Measurements from ENCODE around the gene NUDC. TPM values are rescaled to one million over a fixed set of nuclear protein-coding genes. Genes with fewer than 3 reads are reported as not detected.

NUDC gene
- total and polyA plus RNA-seq, 2 of the 13 experiments (the other 11 are each of a cell fraction or from before 2014, with no cell fraction given) = 34.7 to 104 TPM

GRCh38 chr1:26881611-26882010 is 39.9 kb upstream of the NUDC start (continued):
- TF ChIP-seq POGZ (CRISPR knock-in tag; IDR thresholded peaks at IDR 0.05) (peak; percentile 90), MIER3 (CRISPR knock-in tag; IDR thresholded peaks at IDR 0.05; ENCODE audit: borderline replicate concordance) (peak; percentile 67), HDAC2 (CRISPR knock-in tag; IDR thresholded peaks at IDR 0.05) (peak; percentile 87), SAP130 (CRISPR knock-in tag; IDR thresholded peaks at IDR 0.05; ENCODE audit: low read depth) (peak; percentile 70), HIVEP1 (CRISPR knock-in tag; IDR thresholded peaks at IDR 0.05) (0 out of 2 replicates have a peak, but pooled peaks have one; percentile 63), ZBTB3 (CRISPR knock-in tag; IDR thresholded peaks at IDR 0.05; ENCODE audit: borderline replicate concordance, low read depth) (peak; percentile 100), HMG20B (CRISPR knock-in tag; conservative IDR thresholded peaks at IDR 0.05) (0 out of 2 replicates have a peak, but pooled peaks have one; percentile 34), ATF3 (CRISPR knock-in tag; IDR thresholded peaks at IDR 0.05) (peak; percentile 95), ESRRA (CRISPR knock-in tag; IDR thresholded peaks at IDR 0.05; ENCODE audit: low read depth) (peak; percentile 93), CEBPG (CRISPR knock-in tag; IDR thresholded peaks at IDR 0.05) (peak; percentile 95), ZNF121 (CRISPR knock-in tag; IDR thresholded peaks at IDR 0.05) (peak; percentile 100), BCL6 (CRISPR knock-in tag; IDR thresholded peaks at IDR 0.05) (peak; percentile 70), RCOR2 (CRISPR knock-in tag; IDR thresholded peaks at IDR 0.05) (peak; percentile 96), ETV5 (CRISPR knock-in tag; IDR thresholded peaks at IDR 0.05; ENCODE audit: borderline replicate concordance) (peak; percentile 36; the same call in 1 of the 2 replicates), FOXA3 (CRISPR knock-in tag; IDR thresholded peaks at IDR 0.05) (peak; percentile 81), SPEN (CRISPR knock-in tag; IDR thresholded peaks at IDR 0.05; ENCODE audit: low read depth) (peak; percentile 55; the same call in 1 of the 2 replicates), ZNF878 (CRISPR knock-in tag; IDR thresholded peaks at IDR 0.05) (peak; percentile 57; the same call in 1 of the 2 replicates), SKIL (CRISPR knock-in tag; IDR thresholded peaks at IDR 0.05; ENCODE audit: borderline replicate concordance) (peak; percentile 70), GATAD2A (CRISPR knock-in tag; IDR thresholded peaks at IDR 0.05) (peak; percentile 81), HOXA3 (CRISPR knock-in tag; IDR thresholded peaks at IDR 0.05) (peak; percentile 78), ZNF768 (CRISPR knock-in tag; IDR thresholded peaks at IDR 0.05) (peak; percentile 60; the same call in 1 of the 2 replicates), ZNF580 (CRISPR knock-in tag; IDR thresholded peaks at IDR 0.05; ENCODE audit: borderline replicate concordance, low read depth) (peak; percentile 63; the same call in 1 of the 2 replicates), ZBTB7B (CRISPR knock-in tag; IDR thresholded peaks at IDR 0.05) (0 out of 2 replicates have a peak, but pooled peaks have one; percentile 22)
- TF ChIP-seq, protein P1, sequence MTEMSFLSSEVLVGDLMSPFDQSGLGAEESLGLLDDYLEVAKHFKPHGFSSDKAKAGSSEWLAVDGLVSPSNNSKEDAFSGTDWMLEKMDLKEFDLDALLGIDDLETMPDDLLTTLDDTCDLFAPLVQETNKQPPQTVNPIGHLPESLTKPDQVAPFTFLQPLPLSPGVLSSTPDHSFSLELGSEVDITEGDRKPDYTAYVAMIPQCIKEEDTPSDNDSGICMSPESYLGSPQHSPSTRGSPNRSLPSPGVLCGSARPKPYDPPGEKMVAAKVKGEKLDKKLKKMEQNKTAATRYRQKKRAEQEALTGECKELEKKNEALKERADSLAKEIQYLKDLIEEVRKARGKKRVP (CRISPR knock-in tag; IDR thresholded peaks at IDR 0.05) = peak in 1 of 2 experiments; percentile 89; a peak in 2 of 4 replicates
- TF ChIP-seq, protein P2, sequence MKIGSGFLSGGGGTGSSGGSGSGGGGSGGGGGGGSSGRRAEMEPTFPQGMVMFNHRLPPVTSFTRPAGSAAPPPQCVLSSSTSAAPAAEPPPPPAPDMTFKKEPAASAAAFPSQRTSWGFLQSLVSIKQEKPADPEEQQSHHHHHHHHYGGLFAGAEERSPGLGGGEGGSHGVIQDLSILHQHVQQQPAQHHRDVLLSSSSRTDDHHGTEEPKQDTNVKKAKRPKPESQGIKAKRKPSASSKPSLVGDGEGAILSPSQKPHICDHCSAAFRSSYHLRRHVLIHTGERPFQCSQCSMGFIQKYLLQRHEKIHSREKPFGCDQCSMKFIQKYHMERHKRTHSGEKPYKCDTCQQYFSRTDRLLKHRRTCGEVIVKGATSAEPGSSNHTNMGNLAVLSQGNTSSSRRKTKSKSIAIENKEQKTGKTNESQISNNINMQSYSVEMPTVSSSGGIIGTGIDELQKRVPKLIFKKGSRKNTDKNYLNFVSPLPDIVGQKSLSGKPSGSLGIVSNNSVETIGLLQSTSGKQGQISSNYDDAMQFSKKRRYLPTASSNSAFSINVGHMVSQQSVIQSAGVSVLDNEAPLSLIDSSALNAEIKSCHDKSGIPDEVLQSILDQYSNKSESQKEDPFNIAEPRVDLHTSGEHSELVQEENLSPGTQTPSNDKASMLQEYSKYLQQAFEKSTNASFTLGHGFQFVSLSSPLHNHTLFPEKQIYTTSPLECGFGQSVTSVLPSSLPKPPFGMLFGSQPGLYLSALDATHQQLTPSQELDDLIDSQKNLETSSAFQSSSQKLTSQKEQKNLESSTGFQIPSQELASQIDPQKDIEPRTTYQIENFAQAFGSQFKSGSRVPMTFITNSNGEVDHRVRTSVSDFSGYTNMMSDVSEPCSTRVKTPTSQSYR (CRISPR knock-in tag; IDR thresholded peaks at IDR 0.05; ENCODE audit: borderline replicate concordance) = peak; percentile 67; the same call in 1 of the 2 replicates

Measured in HepG2 (cell line).